HG03469 (cell line): ENCODE data around the gene HMX1.

Experiments
- ATAC-seq: cut with Tn5 transposase; IDR thresholded peaks from one replicate; pipeline ENCODE4 v1.9.1; 2021; ENCODE audit warnings: mild to moderate bottlenecking, moderate library complexity, moderate number of reproducible peaks; ENCODE audit not compliant: unreplicated experiment

Gene HMX1

GRCh38 chr4:8910100-8910821 is 38.6 kb upstream of the HMX1 start:
- no peak for ATAC-seq

DNA sequence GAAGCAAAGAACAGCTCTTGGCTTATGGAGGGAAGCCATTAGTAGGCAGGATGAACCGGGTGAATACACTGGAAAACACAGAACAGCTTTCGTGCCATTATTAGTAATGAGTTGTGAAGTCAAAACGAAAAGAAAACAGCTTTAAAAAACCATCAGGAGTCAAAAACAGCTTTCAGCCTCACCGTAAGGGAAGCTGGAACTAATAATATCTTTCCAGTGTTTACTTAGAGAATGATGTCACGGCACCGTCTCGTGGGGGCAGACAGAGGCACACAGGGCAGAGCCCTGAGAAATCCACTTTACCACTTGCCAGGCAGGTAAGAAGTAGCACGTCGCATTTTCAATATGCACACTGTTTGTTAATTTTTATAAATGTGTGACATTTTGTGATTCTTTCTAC is 37.9 kb upstream of the HMX1 start:
- ATAC-seq: no peak

- no peak for ATAC-seq
Measured at GRCh38 chr4:8908206-8908893, 36.7 kb upstream of the HMX1 start.

DNA sequence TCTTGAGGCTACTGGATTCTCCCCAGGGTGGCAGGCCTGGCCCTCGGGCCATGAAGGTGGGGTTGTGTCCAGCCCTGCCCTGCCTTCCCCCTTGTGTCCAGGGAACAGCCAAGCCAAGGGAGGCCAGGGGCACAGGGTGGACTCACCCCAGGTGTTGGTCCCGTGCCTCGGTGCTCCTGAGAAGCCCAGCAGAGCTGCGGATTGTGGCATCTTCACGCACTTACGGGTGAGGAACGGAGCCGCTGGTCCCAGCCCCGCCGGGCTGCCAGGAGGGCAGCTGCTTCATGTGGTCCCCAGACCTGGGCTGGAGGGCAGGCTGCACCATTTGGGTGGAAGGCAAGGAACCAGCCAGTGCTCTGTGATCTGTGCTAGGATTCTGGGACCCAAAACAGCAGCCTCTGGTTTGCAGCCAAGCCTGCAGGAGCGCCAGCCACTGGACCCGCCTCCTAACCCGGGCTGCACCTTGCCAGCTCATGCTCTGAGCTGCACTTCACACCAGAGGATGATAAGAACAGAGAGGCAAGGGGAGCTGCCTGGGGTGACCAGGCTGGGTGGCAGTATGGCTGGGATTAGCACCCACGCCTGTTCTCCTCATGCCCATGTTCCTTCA is 36.1 kb upstream of the HMX1 start:
- ATAC-seq: no peak

GRCh38 chr4:8906991-8907595 is 35.5 kb upstream of the HMX1 start:
- no peak for ATAC-seq

- ATAC-seq: no peak
Measured at GRCh38 chr4:8906668-8906970, 35.0 kb upstream of the HMX1 start.

DNA sequence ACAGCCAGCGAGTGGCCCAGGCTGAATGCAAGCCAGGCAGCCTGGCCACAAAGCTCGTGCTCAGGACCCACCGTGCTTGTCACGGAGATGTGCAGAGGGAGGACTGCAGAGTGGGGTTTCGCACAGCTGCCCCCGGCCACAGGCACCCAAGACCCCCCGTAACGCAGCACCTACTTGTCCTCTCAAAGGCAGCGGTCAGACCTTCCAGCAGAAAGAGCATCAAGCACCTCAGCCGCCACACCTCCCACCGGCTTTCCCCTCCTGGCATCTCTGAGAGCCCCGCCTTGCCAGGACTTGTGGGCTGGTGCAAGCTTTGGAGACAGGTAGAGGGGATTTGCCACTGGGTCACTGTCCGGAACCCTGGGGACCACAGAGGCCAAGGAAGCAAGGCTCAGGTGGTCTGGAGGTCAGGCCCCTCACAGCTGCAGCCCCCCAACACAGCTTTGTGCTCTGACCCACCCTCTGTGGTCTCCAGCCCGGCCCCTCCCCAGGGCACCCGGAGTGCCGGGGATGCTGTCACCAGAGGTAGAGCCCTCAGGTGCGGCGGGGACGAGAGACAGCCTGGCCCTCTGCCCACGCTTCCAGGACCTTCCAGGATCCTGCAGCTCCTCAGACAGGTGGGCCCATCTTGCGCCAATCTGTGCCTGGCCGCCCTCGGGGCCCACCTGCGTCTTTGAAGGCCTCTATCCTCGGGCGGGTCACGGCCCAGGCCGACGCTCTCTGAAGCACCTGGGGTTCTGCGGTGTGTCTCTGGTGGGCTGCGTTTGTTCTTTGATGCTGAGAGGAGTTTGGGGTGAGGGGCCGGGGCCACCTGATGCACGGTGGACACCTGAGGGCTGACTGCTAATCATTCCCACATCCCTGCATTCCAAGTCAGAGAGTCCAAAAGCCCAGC is 34.4 kb upstream of the HMX1 start:
- ATAC-seq: no peak

DNA sequence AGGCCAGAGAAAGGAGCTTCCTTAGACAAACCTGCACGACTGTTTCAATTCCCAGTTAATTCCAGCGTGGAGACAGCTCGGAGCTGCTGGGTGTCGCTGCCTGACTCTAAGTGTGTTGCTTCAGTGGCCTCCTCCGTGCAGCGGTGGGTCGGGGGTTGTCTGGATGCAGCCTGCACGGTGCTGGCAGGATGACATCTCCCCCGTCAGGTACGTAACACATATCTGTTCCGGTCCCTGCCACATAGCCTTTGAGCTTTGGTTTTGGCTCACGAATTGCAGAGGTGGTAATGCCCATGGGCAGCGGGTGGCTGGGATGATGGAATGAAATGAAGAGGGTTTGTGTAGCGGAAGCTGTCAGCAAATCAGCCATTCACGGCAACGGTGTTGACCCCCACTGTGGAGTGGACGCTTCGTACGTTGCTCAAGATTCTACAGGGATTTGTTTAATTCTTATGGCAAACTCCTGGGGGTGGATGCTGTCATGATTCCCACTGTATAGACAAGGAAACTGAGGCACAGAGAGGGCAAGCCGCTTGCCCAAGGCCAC is 33.7 kb upstream of the HMX1 start:
- ATAC-seq: no peak

- ATAC-seq: no peak
Measured at GRCh38 chr4:8904666-8905065, 33.0 kb upstream of the HMX1 start.

GRCh38 chr4:8904041-8904501 is 32.4 kb upstream of the HMX1 start:
- no peak for ATAC-seq

- ATAC-seq: no peak
Measured at GRCh38 chr4:8901335-8901734, 29.7 kb upstream of the HMX1 start.

DNA sequence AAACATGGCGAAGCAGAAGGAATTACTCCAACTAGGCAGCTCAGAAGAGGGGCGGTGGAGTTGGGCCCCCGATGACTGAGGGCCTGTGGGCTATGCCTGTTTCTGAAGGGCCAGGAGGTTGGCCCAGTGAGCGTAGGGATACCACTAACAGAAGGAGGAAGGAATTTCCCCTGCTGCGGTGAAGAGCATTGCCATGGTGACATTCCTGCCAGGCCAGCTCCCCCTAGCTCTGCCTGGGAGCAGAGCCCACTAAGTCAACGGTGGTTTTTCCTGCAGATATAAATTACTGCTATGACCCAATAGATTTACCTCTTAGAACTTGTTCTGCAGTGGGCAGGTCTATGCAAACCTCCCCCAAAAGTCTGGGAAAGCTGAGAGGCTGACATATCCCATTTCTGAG is 28.9 kb upstream of the HMX1 start:
- ATAC-seq: no peak

DNA sequence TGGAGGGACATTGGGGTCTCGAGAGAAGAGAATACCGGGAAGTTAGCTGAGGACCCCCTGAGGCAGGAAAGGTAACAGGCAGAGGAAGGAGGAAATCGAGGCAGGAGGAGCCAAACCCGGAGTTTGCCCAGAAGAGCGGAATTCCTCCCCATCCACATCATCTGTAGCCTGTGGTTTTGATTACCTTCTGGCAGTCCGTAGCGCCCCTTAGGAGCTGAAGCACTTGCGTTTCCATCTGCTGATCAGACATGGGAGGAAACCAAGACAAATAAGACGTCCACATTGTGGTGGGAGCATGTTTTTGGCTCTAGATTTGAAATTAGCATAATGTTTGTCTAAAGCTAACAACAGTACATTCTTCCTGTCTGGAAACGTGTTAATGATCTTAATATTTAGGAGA is 26.8 kb upstream of the HMX1 start:
- no peak for ATAC-seq

GRCh38 chr4:8897251-8898167 is 25.9 kb upstream of the HMX1 start:
- no peak for ATAC-seq

GRCh38 chr4:8896506-8896905 is 24.9 kb upstream of the HMX1 start:
- no peak for ATAC-seq

GRCh38 chr4:8896071-8896470 is 24.4 kb upstream of the HMX1 start:
- ATAC-seq: no peak

DNA sequence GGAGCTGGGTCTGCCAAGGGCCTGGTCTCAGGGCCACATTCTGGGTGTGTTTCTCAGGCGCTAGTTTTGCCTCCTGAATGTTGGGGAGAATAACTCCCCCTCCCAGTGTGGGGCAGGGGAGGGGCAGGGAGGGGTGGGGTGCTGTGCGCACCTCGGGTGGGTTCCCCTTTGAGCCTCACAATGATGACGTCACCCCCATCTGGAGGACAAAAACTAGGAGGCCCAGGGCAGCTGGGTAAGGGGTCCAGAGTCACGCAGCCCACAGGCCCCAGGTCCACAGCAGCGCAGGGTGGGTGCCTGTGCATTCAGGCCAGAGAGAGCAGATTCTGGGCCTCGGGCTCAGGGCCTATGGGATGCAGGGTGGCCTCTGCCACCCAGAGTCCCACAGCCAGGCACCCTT is 23.7 kb upstream of the HMX1 start:
- ATAC-seq: no peak

- no peak for ATAC-seq
Measured at GRCh38 chr4:8894424-8894816, 22.8 kb upstream of the HMX1 start.

GRCh38 chr4:8893624-8894423 is 22.2 kb upstream of the HMX1 start:
- no peak for ATAC-seq
